Skeletal muscle satellite cell (primary cell): ENCODE data around the gene DAAM2.

ENCODE experiments used
- H3K27me3 ChIP-seq: 2 replicates; pipeline ENCODE4 v1.7.0; 2013; ENCODE audit warnings: low read length; ENCODE audit not compliant: control insufficient read depth, insufficient read depth
- H3K36me3 ChIP-seq: 2 replicates; pipeline ENCODE4 v1.7.0; 2013; ENCODE audit warnings: mild to moderate bottlenecking, control low read depth, low read length; ENCODE audit not compliant: insufficient read depth
- H3K4me1 ChIP-seq: 2 replicates; pipeline ENCODE4 v1.7.0; 2013; ENCODE audit warnings: low read length; ENCODE audit not compliant: control insufficient read depth, insufficient read depth
- H3K4me2 ChIP-seq: 2 replicates; pipeline ENCODE4 v1.7.0; 2013; ENCODE audit warnings: mild to moderate bottlenecking, low read length
- H3K4me3 ChIP-seq: 2 replicates; pipeline ENCODE4 v1.7.0; 2013; ENCODE audit warnings: low read length
- H3K9ac ChIP-seq: 2 replicates; pipeline ENCODE4 v1.7.0; 2013; ENCODE audit warnings: mild to moderate bottlenecking, low read depth, low read length, moderate library complexity
- H3K9me3 ChIP-seq: replicated peaks from 2 replicates; pipeline ENCODE4 v1.7.0; 2013; ENCODE audit warnings: mild to moderate bottlenecking, control low read depth, low read length

The DAAM2 gene

DNA sequence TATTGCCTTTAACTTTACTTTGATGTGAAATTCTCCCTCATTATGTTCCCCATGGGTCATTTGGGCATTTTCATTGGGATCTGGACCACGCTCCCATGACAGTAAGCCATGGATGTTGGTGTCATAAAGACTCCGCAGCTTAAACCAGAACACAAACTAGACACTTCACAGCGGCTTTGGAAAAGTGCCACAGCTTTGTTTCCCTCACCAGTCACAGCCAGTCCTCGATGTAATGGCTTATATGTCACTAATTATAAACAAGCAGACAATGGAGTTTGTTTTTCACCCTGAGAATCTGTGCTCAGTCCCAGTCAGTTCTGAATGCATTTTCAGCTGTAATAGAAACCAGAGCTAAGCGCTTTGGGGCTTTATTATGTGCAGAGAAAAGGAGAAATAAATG, 23.2 kb upstream of the DAAM2 start:
- Histone ChIP-seq H3K9me3 (no peaks in the 10 kb centered on the region), H3K9ac (no peak overlapping the region), H3K4me3 (no peak overlapping the region), H3K4me2 (no peak overlapping the region), H3K4me1 (no peaks in the 10 kb centered on the region), H3K36me3 (no peaks in the 10 kb centered on the region), H3K27me3 (no peaks in the 10 kb centered on the region)

DNA sequence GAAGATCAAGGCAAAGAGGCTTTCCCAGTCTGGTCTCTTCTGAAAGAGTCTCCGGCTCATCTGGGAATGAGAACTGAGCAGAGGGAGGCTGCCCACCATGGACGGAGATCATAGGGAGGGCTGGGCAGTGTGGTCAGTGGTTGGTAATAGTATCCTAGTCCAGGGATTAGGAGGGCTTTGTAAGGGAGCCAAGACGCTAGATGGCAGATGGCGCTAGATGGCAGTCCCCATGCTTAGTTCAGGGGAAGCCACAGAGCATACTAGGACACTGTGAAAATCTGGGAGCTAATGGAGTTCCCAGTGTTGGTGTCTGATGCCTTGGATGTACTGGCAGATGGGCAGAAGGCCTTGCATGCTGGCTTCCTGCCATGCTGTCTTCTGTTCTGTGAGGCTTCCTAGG, 21.7 kb upstream of the DAAM2 start:
- Histone ChIP-seq H3K9me3 (no peaks in the 10 kb centered on the region), H3K4me2 (no peak overlapping the region), H3K4me3 (no peak overlapping the region), H3K27me3 (no peaks in the 10 kb centered on the region), H3K9ac (no peak overlapping the region), H3K4me1 (no peaks in the 10 kb centered on the region), H3K36me3 (no peaks in the 10 kb centered on the region)

DNA sequence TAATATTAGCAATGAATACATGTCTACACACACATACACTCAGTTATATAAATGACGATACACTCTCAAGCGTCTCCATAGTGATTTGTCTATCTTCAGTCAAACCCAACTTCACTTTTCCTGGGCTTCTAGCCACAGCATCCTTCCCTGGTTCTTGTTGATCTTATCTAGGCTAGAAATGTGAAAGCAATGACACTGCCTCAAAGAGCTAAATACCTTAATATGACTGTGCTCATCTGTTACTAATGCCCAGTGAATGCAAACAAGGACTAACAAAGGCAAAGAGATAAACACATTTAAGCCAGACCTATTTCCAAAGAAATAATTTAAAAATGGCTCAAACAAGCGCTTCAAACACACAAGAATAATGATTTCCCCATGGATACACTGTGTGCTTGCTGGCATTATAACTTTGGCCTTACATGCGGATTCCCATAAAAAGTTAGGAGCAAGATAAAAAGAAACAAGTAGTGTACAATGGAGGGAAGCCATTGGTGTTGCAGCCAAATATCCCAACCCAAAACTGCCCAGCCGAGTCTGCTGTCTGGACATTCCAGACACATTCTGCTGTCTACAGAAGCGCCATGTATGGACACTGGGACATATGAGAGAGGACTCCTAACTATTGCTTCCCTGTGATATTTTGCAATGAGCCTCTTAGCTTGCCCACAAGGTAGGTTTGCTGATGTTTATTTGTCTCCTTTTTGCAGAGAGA, 19.5 kb upstream of the DAAM2 start:
- Histone ChIP-seq H3K9me3 (no peaks in the 10 kb centered on the region), H3K27me3 (no peaks in the 10 kb centered on the region), H3K4me1 (no peaks in the 10 kb centered on the region), H3K4me3 (no peak overlapping the region), H3K9ac (no peak overlapping the region), H3K4me2 (no peak overlapping the region), H3K36me3 (no peaks in the 10 kb centered on the region)

- no peaks in the 10 kb centered on the region for H3K9me3 ChIP-seq
- H3K4me2 ChIP-seq, result no peak overlapping the region
- H3K9ac ChIP-seq, result no peak overlapping the region
- H3K4me3 ChIP-seq, result no peak overlapping the region
- no peaks in the 10 kb centered on the region for H3K4me1 ChIP-seq
- no peaks in the 10 kb centered on the region for H3K27me3 ChIP-seq
- H3K36me3 ChIP-seq, result no peaks in the 10 kb centered on the region
Measured at GRCh38 chr6:39773782-39774181, 18.4 kb upstream of the DAAM2 start.

DNA sequence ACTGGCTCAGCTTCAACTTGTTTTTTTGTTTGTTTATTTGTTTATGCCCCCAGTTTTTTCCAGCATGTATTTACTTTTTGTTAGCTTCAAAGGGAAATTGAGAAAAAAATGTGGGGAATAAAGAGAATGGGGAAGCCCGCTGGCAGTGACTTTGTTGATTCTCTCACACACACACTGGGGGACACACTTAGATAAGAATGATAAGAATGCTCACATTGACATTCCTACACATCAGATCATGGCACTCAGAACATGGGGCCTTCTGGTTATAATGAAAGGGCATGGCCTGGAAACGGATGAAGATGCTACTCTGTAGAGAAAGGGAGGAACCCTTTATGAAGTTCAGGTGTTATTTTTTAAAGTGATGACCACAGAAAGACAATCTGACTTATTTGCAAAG, 15.6 kb upstream of the DAAM2 start:
- H3K9me3 ChIP-seq, result no peaks in the 10 kb centered on the region
- H3K4me3 ChIP-seq, result no peak overlapping the region
- H3K4me2 ChIP-seq, result no peak overlapping the region
- no peak overlapping the region for H3K9ac ChIP-seq
- H3K27me3 ChIP-seq, result no peaks in the 10 kb centered on the region
- no peaks in the 10 kb centered on the region for H3K36me3 ChIP-seq
- no peaks in the 10 kb centered on the region for H3K4me1 ChIP-seq

DNA sequence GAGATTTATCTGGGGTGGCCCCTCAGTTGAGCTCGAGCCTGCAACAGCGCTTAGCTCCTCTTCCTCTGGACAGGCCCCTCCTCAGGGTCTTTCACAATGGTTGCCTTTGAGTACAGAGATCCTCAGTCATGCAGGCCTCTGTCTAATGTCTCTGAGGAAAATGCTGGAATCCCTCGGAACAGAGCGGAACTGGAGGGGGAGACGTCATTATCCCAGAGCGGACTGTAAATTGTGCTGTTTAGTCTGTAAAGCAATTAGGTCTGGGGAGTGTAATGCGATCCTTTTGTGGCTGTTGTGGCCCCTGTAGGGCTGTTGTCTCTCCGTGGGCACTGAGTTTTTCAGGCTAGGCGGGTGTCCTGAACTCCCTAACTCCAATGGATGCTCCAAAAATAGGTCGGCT, 15.0 kb upstream of the DAAM2 start:
- Histone ChIP-seq H3K9me3 (no peaks in the 10 kb centered on the region), H3K4me1 (no peaks in the 10 kb centered on the region), H3K4me3 (no peak overlapping the region), H3K9ac (no peak overlapping the region), H3K36me3 (no peaks in the 10 kb centered on the region), H3K27me3 (no peaks in the 10 kb centered on the region), H3K4me2 (no peak overlapping the region)

DNA sequence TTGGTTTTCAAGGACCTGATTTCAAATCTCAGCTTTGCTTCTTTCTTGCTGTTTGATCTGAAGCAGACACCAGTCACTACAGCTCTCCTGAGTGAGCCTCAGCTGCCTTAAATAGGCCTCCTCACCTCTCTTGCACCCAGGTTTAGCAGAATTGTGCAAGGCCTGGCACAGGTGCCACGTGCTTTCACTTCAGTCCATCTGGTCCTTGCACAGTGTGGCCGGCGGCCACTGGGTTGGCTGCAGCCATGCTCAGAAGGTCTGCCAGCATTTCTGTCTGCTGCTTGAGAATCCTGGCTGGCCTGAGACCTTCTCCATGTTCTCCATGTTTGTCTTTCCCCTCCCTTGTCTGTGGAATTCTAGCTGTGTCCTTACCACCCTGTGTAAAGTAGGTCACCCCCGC, 14.5 kb upstream of the DAAM2 start:
- no peaks in the 10 kb centered on the region for H3K27me3 ChIP-seq
- no peak overlapping the region for H3K4me2 ChIP-seq
- H3K9me3 ChIP-seq, result no peaks in the 10 kb centered on the region
- no peak overlapping the region for H3K4me3 ChIP-seq
- H3K4me1 ChIP-seq, result no peaks in the 10 kb centered on the region
- H3K36me3 ChIP-seq, result no peaks in the 10 kb centered on the region
- no peak overlapping the region for H3K9ac ChIP-seq

- H3K36me3 ChIP-seq, result no peaks in the 10 kb centered on the region
- H3K9ac ChIP-seq, result no peak overlapping the region
- H3K4me3 ChIP-seq, result no peak overlapping the region
- no peaks in the 10 kb centered on the region for H3K27me3 ChIP-seq
- no peaks in the 10 kb centered on the region for H3K9me3 ChIP-seq
- no peak overlapping the region for H3K4me2 ChIP-seq
- no peaks in the 10 kb centered on the region for H3K4me1 ChIP-seq
Measured at GRCh38 chr6:39778581-39779255, 13.5 kb upstream of the DAAM2 start.

- Histone ChIP-seq H3K4me2 (no peak overlapping the region), H3K27me3 (no peaks in the 10 kb centered on the region), H3K9me3 (no peaks in the 10 kb centered on the region), H3K36me3 (no peaks in the 10 kb centered on the region), H3K4me1 (no peaks in the 10 kb centered on the region), H3K9ac (no peak overlapping the region), H3K4me3 (no peak overlapping the region)
Measured at GRCh38 chr6:39785281-39785680, 6.9 kb upstream of the DAAM2 start.

DNA sequence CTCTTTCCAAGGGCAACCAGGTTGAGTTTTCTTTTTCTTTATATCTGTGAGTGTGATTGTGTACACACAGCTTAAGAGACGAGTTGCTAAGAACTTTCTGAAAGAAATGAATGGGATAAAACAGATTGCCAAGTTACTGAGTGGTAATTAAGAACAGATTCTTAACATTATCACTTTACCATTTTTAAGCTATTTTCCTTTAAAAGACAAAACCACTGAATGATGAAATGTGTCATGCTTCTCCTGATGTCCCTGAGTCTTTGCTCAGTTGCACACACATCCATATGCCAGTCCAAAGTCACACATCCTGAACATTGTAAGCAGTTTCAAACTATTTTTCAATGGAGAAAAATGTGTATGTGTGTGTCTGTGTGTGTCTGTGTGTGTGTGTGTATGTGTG, 5.5 kb upstream of the DAAM2 start:
- Histone ChIP-seq H3K4me2 (no peak overlapping the region), H3K9me3 (no peaks in the 10 kb centered on the region), H3K9ac (no peak overlapping the region), H3K4me3 (no peak overlapping the region), H3K27me3 (no peaks in the 10 kb centered on the region), H3K4me1 (peaks cover 7% of the 10 kb centered on the region), H3K36me3 (no peaks in the 10 kb centered on the region)

GRCh38 chr6:39787322-39787721, 4.9 kb upstream of the DAAM2 start:
- no peaks in the 10 kb centered on the region for H3K27me3 ChIP-seq
- no peak overlapping the region for H3K4me2 ChIP-seq
- no peaks in the 10 kb centered on the region for H3K9me3 ChIP-seq

GRCh38 chr6:39790772-39791171, 1.4 kb upstream of the DAAM2 start:
- peaks cover 12% of the 10 kb centered on the region for H3K4me1 ChIP-seq
- H3K27me3 ChIP-seq, result no peaks in the 10 kb centered on the region
- H3K36me3 ChIP-seq, result no peaks in the 10 kb centered on the region
- no peak overlapping the region for H3K4me3 ChIP-seq
- no peaks in the 10 kb centered on the region for H3K9me3 ChIP-seq
- H3K9ac ChIP-seq, result no peak overlapping the region
- no peak overlapping the region for H3K4me2 ChIP-seq

More at GRCh38 chr6:39787322-39787721, 4.9 kb upstream of the DAAM2 start:
- Histone ChIP-seq H3K9ac (no peak overlapping the region), H3K4me1 (peaks cover 12% of the 10 kb centered on the region), H3K36me3 (no peaks in the 10 kb centered on the region), H3K4me3 (no peak overlapping the region)
